ENCODE measurements around the gene TRA2B.
A peak's percentile ranks its signal among the peaks of the same experiment; 100 is the strongest.

The TRA2B gene

DNA sequence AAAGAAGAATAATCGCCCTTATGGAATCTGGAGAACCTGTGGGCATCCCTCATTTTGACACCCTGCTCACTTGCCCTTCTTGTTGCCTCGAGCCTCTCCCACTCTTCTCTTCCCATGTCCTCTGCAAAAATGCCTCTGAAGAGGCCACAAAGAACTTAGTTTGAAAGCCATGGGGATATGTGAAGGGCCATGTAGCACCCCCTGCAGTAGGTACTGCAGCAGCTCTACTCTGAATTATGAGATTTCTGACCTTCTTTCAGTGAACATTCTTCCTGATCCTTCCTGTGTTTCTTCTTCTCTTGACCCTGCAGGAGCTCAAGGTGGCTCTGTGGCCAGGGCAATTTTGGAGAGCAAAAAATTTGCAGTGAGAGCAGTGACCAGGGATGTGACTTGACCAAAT, 30.4 kb upstream of the TRA2B start:
- Histone ChIP-seq H3K4me2 (ENCODE audit: low read length, poor library complexity, severe bottlenecking) (no peak overlapping the region), H2BK12ac (ENCODE audit: low read length in 2 of 2) (no peak overlapping the region), H3K27ac (ENCODE audit: low read length, poor library complexity, severe bottlenecking) (no peak overlapping the region), H3K14ac (ENCODE audit: low read length in 2 of 2) (no peak overlapping the region), H4K8ac (ENCODE audit: low read length) (no peak overlapping the region), H3K36me3 (ENCODE audit: control insufficient read depth in 1 of 2, insufficient read depth in 2 of 2, low read depth in 1 of 2, low read length in 2 of 2) (peaks cover 0 to 17% of the 10 kb centered on the region in 2 experiments), H2BK120ac (ENCODE audit: low read depth, low read length) (no peak overlapping the region), H3K79me1 (replicated peaks; ENCODE audit: low read length, poor library complexity, severe bottlenecking) (no peaks in the 10 kb centered on the region), H2BK15ac (ENCODE audit: low read depth, poor library complexity, severe bottlenecking) (no peak overlapping the region), H3K4me1 (ENCODE audit: control insufficient read depth, insufficient read depth, low read depth, low read length) (no peaks in the 10 kb centered on the region), H2AK5ac (ENCODE audit: low read length, severe bottlenecking) (no peak overlapping the region), H3K27me3 (ENCODE audit: control insufficient read depth in 1 of 2, insufficient read depth in 1 of 2, low read length in 2 of 2) (no peaks in the 10 kb centered on the region), H3K9ac (ENCODE audit: low read length) (no peak overlapping the region), H3K4ac (ENCODE audit: low read depth in 1 of 2, low read length in 2 of 2) (no peak overlapping the region), H3K23ac (ENCODE audit: low read length in 2 of 2) (no peak overlapping the region), H3K9me3 (ENCODE audit: control insufficient read depth, low read length) (no peaks in the 10 kb centered on the region), H3K18ac (ENCODE audit: low read depth in 1 of 2, low read length in 2 of 2) (no peak overlapping the region), H4K91ac (ENCODE audit: low read length) (no peak overlapping the region), H3K4me3 (ENCODE audit: insufficient read depth in 1 of 2, low read depth in 1 of 2, low read length in 2 of 2) (no peak overlapping the region), H2AFZ (ENCODE audit: low read depth, low read length) (no peak overlapping the region), H2BK5ac (ENCODE audit: low read depth, low read length, poor library complexity, severe bottlenecking) (no peak overlapping the region)
- 76% methylated on average over 2 of the region's 2 CpGs for WGBS
- DNase-seq: no peak

DNA sequence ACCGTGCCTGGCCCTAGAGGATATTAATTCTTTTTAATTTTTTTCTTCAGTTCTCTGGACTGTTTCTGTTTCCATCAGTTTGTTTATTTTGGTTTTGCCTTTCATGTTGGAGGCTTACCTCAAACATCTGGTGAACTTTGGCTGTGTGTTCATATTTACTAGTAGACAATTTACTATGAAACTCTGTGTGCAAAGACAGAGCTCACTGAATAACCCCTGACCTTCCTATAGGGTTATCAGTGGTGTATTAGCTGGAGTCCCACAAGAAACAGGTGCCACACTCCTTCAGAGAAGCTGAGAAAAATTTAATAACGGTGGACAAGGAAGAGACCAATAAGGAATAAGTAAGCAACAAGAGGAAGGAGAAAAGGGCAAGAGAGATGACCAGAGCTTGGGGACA, 28.8 kb upstream of the TRA2B start:
- H3K9me3 ChIP-seq (ENCODE audit: control insufficient read depth, low read length): no peaks in the 10 kb centered on the region
- H3K79me1 ChIP-seq (replicated peaks; ENCODE audit: low read length, poor library complexity, severe bottlenecking): no peaks in the 10 kb centered on the region
- no peak overlapping the region for H3K23ac ChIP-seq (ENCODE audit: low read length in 2 of 2)
- H2AFZ ChIP-seq (ENCODE audit: low read depth, low read length): no peak overlapping the region
- no peak overlapping the region for H3K4ac ChIP-seq (ENCODE audit: low read depth in 1 of 2, low read length in 2 of 2)
- no peak overlapping the region for H3K18ac ChIP-seq (ENCODE audit: low read depth in 1 of 2, low read length in 2 of 2)
- H3K27me3 ChIP-seq (ENCODE audit: control insufficient read depth in 1 of 2, insufficient read depth in 1 of 2, low read length in 2 of 2): peaks cover 0 to 3% of the 10 kb centered on the region in 2 experiments
- no peak overlapping the region for H3K14ac ChIP-seq (ENCODE audit: low read length in 2 of 2)
- 85% methylated on average over 1 of the region's 2 CpGs for WGBS
- H2BK15ac ChIP-seq (ENCODE audit: low read depth, poor library complexity, severe bottlenecking): no peak overlapping the region
- H3K27ac ChIP-seq (ENCODE audit: low read length, poor library complexity, severe bottlenecking): no peak overlapping the region
- H3K9ac ChIP-seq (ENCODE audit: low read length): no peak overlapping the region
- no peaks in the 10 kb centered on the region for H3K4me1 ChIP-seq (ENCODE audit: control insufficient read depth, insufficient read depth, low read depth, low read length)
- no peak overlapping the region for H2BK12ac ChIP-seq (ENCODE audit: low read length in 2 of 2)
- H3K4me3 ChIP-seq (ENCODE audit: insufficient read depth in 1 of 2, low read depth in 1 of 2, low read length in 2 of 2): no peak overlapping the region
- peaks cover 0 to 3% of the 10 kb centered on the region in 2 experiments for H3K36me3 ChIP-seq (ENCODE audit: control insufficient read depth in 1 of 2, insufficient read depth in 2 of 2, low read depth in 1 of 2, low read length in 2 of 2)
- H2BK120ac ChIP-seq (ENCODE audit: low read depth, low read length): no peak overlapping the region
- H2AK5ac ChIP-seq (ENCODE audit: low read length, severe bottlenecking): no peak overlapping the region
- DNase-seq: no peak
- no peak overlapping the region for H2BK5ac ChIP-seq (ENCODE audit: low read depth, low read length, poor library complexity, severe bottlenecking)
- no peak overlapping the region for H4K8ac ChIP-seq (ENCODE audit: low read length)
- no peak overlapping the region for H4K91ac ChIP-seq (ENCODE audit: low read length)
- H3K4me2 ChIP-seq (ENCODE audit: low read length, poor library complexity, severe bottlenecking): no peak overlapping the region

DNA sequence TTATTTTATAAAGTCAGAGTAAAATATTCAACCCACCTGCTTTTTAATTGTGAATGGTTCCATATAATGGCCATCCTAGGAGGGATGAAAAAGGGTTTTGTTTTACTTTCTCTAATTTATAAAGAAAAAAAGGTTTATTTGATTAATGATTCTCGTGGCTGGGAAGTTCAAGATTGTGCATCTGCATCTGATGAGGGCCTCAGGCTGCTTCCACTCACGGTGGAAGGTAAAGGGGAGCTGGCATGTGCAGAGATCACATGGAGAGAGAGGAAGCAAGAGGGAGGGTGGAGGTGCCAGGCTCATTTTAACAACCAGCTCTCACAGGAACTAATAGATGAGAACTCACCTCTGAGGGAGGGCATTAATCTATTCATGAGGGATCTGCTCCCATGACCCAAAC, 27.7 kb upstream of the TRA2B start:
- no peak overlapping the region for H2BK15ac ChIP-seq (ENCODE audit: low read depth, poor library complexity, severe bottlenecking)
- 66% methylated on average over 2 of the region's 2 CpGs for WGBS
- no peak overlapping the region for H3K4me2 ChIP-seq (ENCODE audit: low read length, poor library complexity, severe bottlenecking)
- H2BK5ac ChIP-seq (ENCODE audit: low read depth, low read length, poor library complexity, severe bottlenecking): no peak overlapping the region
- no peak overlapping the region for H2BK120ac ChIP-seq (ENCODE audit: low read depth, low read length)
- peaks cover 0 to 3% of the 10 kb centered on the region in 2 experiments for H3K27me3 ChIP-seq (ENCODE audit: control insufficient read depth in 1 of 2, insufficient read depth in 1 of 2, low read length in 2 of 2)
- H2BK12ac ChIP-seq (ENCODE audit: low read length in 2 of 2): no peak overlapping the region
- no peaks in the 10 kb centered on the region for H3K36me3 ChIP-seq (ENCODE audit: control insufficient read depth in 1 of 2, insufficient read depth in 2 of 2, low read depth in 1 of 2, low read length in 2 of 2)
- no peak overlapping the region for H3K4ac ChIP-seq (ENCODE audit: low read depth in 1 of 2, low read length in 2 of 2)
- no peak overlapping the region for H4K91ac ChIP-seq (ENCODE audit: low read length)
- DNase-seq: no peak
- no peak overlapping the region for H3K14ac ChIP-seq (ENCODE audit: low read length in 2 of 2)
- no peak overlapping the region for H3K4me3 ChIP-seq (ENCODE audit: insufficient read depth in 1 of 2, low read depth in 1 of 2, low read length in 2 of 2)
- no peaks in the 10 kb centered on the region for H3K79me1 ChIP-seq (replicated peaks; ENCODE audit: low read length, poor library complexity, severe bottlenecking)
- H3K18ac ChIP-seq (ENCODE audit: low read depth in 1 of 2, low read length in 2 of 2): no peak overlapping the region
- no peak overlapping the region for H3K27ac ChIP-seq (ENCODE audit: low read length, poor library complexity, severe bottlenecking)
- no peak overlapping the region for H3K9ac ChIP-seq (ENCODE audit: low read length)
- no peaks in the 10 kb centered on the region for H3K4me1 ChIP-seq (ENCODE audit: control insufficient read depth, insufficient read depth, low read depth, low read length)
- H4K8ac ChIP-seq (ENCODE audit: low read length): no peak overlapping the region
- H2AFZ ChIP-seq (ENCODE audit: low read depth, low read length): no peak overlapping the region
- no peak overlapping the region for H2AK5ac ChIP-seq (ENCODE audit: low read length, severe bottlenecking)
- H3K9me3 ChIP-seq (ENCODE audit: control insufficient read depth, low read length): no peaks in the 10 kb centered on the region
- no peak overlapping the region for H3K23ac ChIP-seq (ENCODE audit: low read length in 2 of 2)

DNA sequence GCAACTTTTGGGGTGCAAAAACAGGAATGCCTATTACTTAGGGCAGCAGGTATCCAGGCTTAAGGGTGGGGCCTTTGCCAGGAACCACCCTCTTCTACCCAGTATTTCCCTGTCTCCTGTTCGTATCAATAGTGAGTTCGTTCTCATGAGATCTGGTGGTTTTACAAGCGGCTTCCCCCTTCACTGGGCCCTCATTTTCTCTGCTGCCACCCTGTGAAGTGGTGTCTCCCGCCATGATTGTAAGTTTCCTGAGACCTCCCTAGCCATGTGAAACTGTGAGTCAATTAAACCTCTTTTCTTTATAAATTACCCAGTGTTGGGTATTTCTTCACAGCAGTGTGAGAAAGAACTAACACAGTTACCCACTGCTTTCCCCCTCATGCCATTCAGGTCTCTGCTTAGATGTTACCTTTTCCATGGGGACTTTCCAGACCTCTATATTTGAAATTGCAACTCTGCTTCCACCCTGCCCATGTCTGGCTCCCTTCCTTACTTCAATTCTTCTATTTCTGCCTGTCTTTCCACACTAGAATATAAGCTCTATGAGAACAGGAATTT, 23.9 kb upstream of the TRA2B start:
- no peak overlapping the region for H3K4me2 ChIP-seq (ENCODE audit: low read length, poor library complexity, severe bottlenecking)
- H3K79me1 ChIP-seq (replicated peaks; ENCODE audit: low read length, poor library complexity, severe bottlenecking): no peaks in the 10 kb centered on the region
- no peak overlapping the region for H3K23ac ChIP-seq (ENCODE audit: low read length in 2 of 2)
- H4K91ac ChIP-seq (ENCODE audit: low read length): no peak overlapping the region
- no peak for DNase-seq
- H2BK5ac ChIP-seq (ENCODE audit: low read depth, low read length, poor library complexity, severe bottlenecking): no peak overlapping the region
- no peak overlapping the region for H2BK15ac ChIP-seq (ENCODE audit: low read depth, poor library complexity, severe bottlenecking)
- 80% methylated on average over 3 of the region's 4 CpGs for WGBS
- H3K4me1 ChIP-seq (ENCODE audit: control insufficient read depth, insufficient read depth, low read depth, low read length): no peaks in the 10 kb centered on the region
- peaks cover 0 to 3% of the 10 kb centered on the region in 2 experiments for H3K27me3 ChIP-seq (ENCODE audit: control insufficient read depth in 1 of 2, insufficient read depth in 1 of 2, low read length in 2 of 2)
- no peaks in the 10 kb centered on the region for H3K36me3 ChIP-seq (ENCODE audit: control insufficient read depth in 1 of 2, insufficient read depth in 2 of 2, low read depth in 1 of 2, low read length in 2 of 2)
- no peak overlapping the region for H2BK12ac ChIP-seq (ENCODE audit: low read length in 2 of 2)
- no peaks in the 10 kb centered on the region for H3K9me3 ChIP-seq (ENCODE audit: control insufficient read depth, low read length)
- H4K8ac ChIP-seq (ENCODE audit: low read length): no peak overlapping the region
- no peak overlapping the region for H2AFZ ChIP-seq (ENCODE audit: low read depth, low read length)
- H3K18ac ChIP-seq (ENCODE audit: low read depth in 1 of 2, low read length in 2 of 2): no peak overlapping the region
- no peak overlapping the region for H3K9ac ChIP-seq (ENCODE audit: low read length)
- H3K4me3 ChIP-seq (ENCODE audit: insufficient read depth in 1 of 2, low read depth in 1 of 2, low read length in 2 of 2): peak overlapping the region in 1 of 2 experiments; percentile 71
- no peak overlapping the region for H3K14ac ChIP-seq (ENCODE audit: low read length in 2 of 2)
- no peak overlapping the region for H2AK5ac ChIP-seq (ENCODE audit: low read length, severe bottlenecking)
- H2BK120ac ChIP-seq (ENCODE audit: low read depth, low read length): no peak overlapping the region
- H3K27ac ChIP-seq (ENCODE audit: low read length, poor library complexity, severe bottlenecking): no peak overlapping the region
- H3K4ac ChIP-seq (ENCODE audit: low read depth in 1 of 2, low read length in 2 of 2): no peak overlapping the region
